CD14-positive monocyte (primary cell): Measurements from ENCODE around the gene SRMS. TPM values are rescaled to one million over a fixed set of nuclear protein-coding genes. Genes with fewer than 3 reads are reported as not detected.

Experiments
- DNase-seq, 3 donors: peaks; one replicate each; pipeline ENCODE4 v3.0.0-alpha.2; 2011 to 2022
- H2AFZ ChIP-seq: 2 replicates; pipeline ENCODE4 v1.6.0; 2012; ENCODE audit warnings: mild to moderate bottlenecking, low read depth, low read length, inconsistent platforms; ENCODE audit not compliant: insufficient read depth, poor library complexity, severe bottlenecking
- H3K27ac ChIP-seq, 2 donors: 1 replicate in 1 of 2; 2 replicates in 1 of 2; pipeline ENCODE4 v1.5.1; 2012 to 2013; ENCODE audit warnings: low read length in 2 of 2, control low read depth in 1 of 2, inconsistent platforms in 1 of 2, low read depth in 1 of 2, mild to moderate bottlenecking in 1 of 2
- H3K27me3 ChIP-seq, 2 donors: one replicate each; pipeline versions ENCODE4 v1.6.0 to v1.6.1; 2011 to 2013; ENCODE audit warnings: low read length in 2 of 2; ENCODE audit not compliant: control insufficient read depth in 2 of 2, insufficient read depth in 2 of 2
- H3K36me3 ChIP-seq, 2 donors: replicated peaks in 1 of 2; 1 replicate in 1 of 2; 2 replicates in 1 of 2; pipeline versions ENCODE4 v1.5.1 to v1.6.1; 2012 to 2013; ENCODE audit warnings: low read length in 2 of 2, control low read depth in 1 of 2, inconsistent platforms in 1 of 2, mild to moderate bottlenecking in 1 of 2; ENCODE audit not compliant: insufficient read depth in 2 of 2, control insufficient read depth in 1 of 2
- H3K4me1 ChIP-seq, 2 donors: 1 replicate in 1 of 2; 2 replicates in 1 of 2; pipeline versions ENCODE4 v1.5.1 to v1.6.1; 2012 to 2013; ENCODE audit warnings: low read length in 2 of 2, control low read depth in 1 of 2, inconsistent platforms in 1 of 2, mild to moderate bottlenecking in 1 of 2, moderate library complexity in 1 of 2; ENCODE audit not compliant: insufficient read depth in 2 of 2, control insufficient read depth in 1 of 2
- H3K4me2 ChIP-seq: replicated peaks from 2 replicates; pipeline ENCODE3; 2012; ENCODE audit warnings: low read length, moderate library complexity, mild to moderate bottlenecking; ENCODE audit not compliant: poor library complexity, severe bottlenecking; ENCODE audit errors: extremely low read depth
- H3K4me3 ChIP-seq, 3 experiments: fragments of 200-600 bp in 1 of 3; sonication (generic) in 1 of 3; replicated peaks in 1 of 3; 1 replicate in 2 of 3; 2 replicates in 1 of 3; pipeline ENCODE4 v1.5.1; 2011 to 2013; ENCODE audit warnings: low read length in 3 of 3, mild to moderate bottlenecking in 3 of 3, control low read depth in 2 of 3, low read depth in 2 of 3, inconsistent platforms in 1 of 3, moderate library complexity in 1 of 3
- H3K79me2 ChIP-seq: 2 replicates; pipeline ENCODE4 v1.6.0; 2012; ENCODE audit warnings: mild to moderate bottlenecking, control low read depth, inconsistent platforms, low read length, moderate library complexity; ENCODE audit not compliant: insufficient read depth
- H3K9ac ChIP-seq: 2 replicates; pipeline ENCODE4 v1.6.0; 2017; ENCODE audit warnings: low read length, mild to moderate bottlenecking; ENCODE audit not compliant: insufficient read depth, poor library complexity, severe bottlenecking
- H3K9me3 ChIP-seq, 2 donors: replicated peaks in 1 of 2; 1 replicate in 1 of 2; 2 replicates in 1 of 2; pipeline versions ENCODE4 v1.5.1 to v1.6.1; 2012 to 2013; ENCODE audit warnings: low read length in 2 of 2, control low read depth in 1 of 2; ENCODE audit not compliant: control insufficient read depth in 1 of 2, insufficient read depth in 1 of 2
- H4K20me1 ChIP-seq: 2 replicates; pipeline ENCODE4 v1.6.0; 2012; ENCODE audit warnings: mild to moderate bottlenecking, low read length, control low read depth, moderate library complexity; ENCODE audit not compliant: insufficient read depth
- H3K27ac Mint-ChIP-seq, 7 donors: one replicate each; pipeline ENCODE4 v1.8.0; 2020; ENCODE audit warnings: mild to moderate bottlenecking in 7 of 7, mixed read lengths in 7 of 7, moderate library complexity in 6 of 7, inconsistent platforms in 2 of 7
- H3K27me3 Mint-ChIP-seq, 3 donors: one replicate each; pipeline ENCODE4 v1.8.0; 2021 to 2022; ENCODE audit warnings: low read depth in 3 of 3, mild to moderate bottlenecking in 3 of 3, mixed read lengths in 3 of 3, moderate library complexity in 3 of 3, inconsistent platforms in 1 of 3
- H3K36me3 Mint-ChIP-seq, 2 donors: one replicate each; pipeline ENCODE4 v1.8.0; 2020; ENCODE audit warnings: mixed read lengths in 2 of 2, inconsistent platforms in 1 of 2, mild to moderate bottlenecking in 1 of 2
- H3K4me1 Mint-ChIP-seq: one replicate; pipeline ENCODE4 v1.8.0; 2020; ENCODE audit warnings: mild to moderate bottlenecking, mixed read lengths
- H3K4me3 Mint-ChIP-seq, 2 donors: one replicate each; pipeline ENCODE4 v1.8.0; 2020; ENCODE audit warnings: mild to moderate bottlenecking in 2 of 2, mixed read lengths in 2 of 2, moderate library complexity in 1 of 2
- H3K9me3 Mint-ChIP-seq, 7 donors: one replicate each; pipeline ENCODE4 v1.8.0; 2020 to 2022; ENCODE audit warnings: mixed read lengths in 7 of 7, mild to moderate bottlenecking in 6 of 7, moderate library complexity in 6 of 7, inconsistent platforms in 2 of 7
- WGBS: methylation state at CpG from one replicate; pipeline ENCODE4 v1.1.5; 2013; ENCODE audit warnings: missing lambda C conversion rate; ENCODE audit not compliant: insufficient coverage; 5-methylcytosine and 5-hydroxymethylcytosine counted together
- intact Hi-C, 2 donors: fragments of 100-400 bp; cut with micrococcal nuclease; formaldehyde crosslinking; loops; one replicate each; pipeline versions ENCODE4 v1.15.0 to v1.15.1; 2023
- polyA plus RNA-seq, 3 donors: library from polyadenylated mRNA; depleted of rRNA in 1 of 3; unstranded in 2 of 3; stranded (reverse) in 1 of 3; fragments of 300-500 nt in 2 of 3; fragments of >200 nt in 1 of 3; fragmentation: Illumina TruSeq in 2 of 3; gene quantifications; 1 replicate in 2 of 3; 2 replicates in 1 of 3; pipeline ENCODE4 v1.2.3, GENCODE V29; 2012 to 2021
- TF ChIP-seq, protein P1 (sequence below): fragments of 200-600 bp; IDR thresholded peaks from one replicate; pipeline ENCODE4 v1.8.0; 2022; ENCODE audit warnings: antibody characterized with exemption, mild to moderate bottlenecking

The SRMS gene
- polyA plus RNA-seq, 3 donors, result not detected

DNA sequence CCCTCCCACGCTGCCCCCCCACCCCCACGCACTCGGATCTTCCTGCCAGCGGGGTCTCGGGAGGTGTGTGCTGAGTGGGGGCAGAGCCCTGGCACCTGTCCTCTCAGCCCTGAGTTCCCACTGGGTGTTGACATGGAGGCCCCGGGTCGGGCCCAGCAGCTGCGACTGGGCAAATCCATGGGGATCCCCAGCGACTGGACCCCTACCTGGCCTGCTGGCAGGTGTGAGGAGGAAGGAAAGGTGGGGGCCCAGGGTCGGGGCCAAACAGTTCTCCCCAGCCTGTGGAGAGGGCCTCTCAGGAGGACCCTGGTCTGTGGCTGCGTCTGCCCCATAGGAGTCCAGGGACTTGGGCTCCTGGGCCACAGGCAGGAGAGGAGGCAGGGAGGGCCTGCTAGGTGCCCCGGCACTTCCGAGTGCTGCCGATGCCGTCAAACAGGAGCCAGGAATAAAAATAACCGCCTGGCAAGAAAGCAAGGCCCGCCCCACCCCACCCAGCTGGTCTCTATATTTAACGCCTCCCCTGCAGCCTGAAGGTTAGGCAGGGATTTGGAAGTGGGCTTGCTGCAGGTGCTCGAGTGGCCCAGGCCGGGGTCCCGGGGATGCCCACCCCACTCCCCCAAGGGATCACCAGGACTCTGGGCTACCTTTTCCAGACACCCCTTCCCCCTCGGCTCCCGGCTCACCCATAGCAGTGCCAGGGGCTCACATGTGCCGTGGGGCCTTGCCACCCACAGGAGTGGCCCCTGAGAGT lies 47.2 kb downstream of the SRMS start:
- DNase-seq, result no peak
- peaks cover 5% of the 10 kb centered on the region for H3K4me1 Mint-ChIP-seq
- H3K36me3 ChIP-seq, result no peaks in the 10 kb centered on the region
- H3K27ac Mint-ChIP-seq, result no peak overlapping the region
- peak overlapping the region in 1 of 2 donors; percentile 39 for H3K4me3 Mint-ChIP-seq
- peaks cover 8 to 20% of the 10 kb centered on the region in 2 donors for H3K4me1 ChIP-seq
- intact Hi-C loops, result no loop called here
- 94% methylated on average over 9 of the region's 24 CpGs for WGBS
- H3K9ac ChIP-seq, result no peak overlapping the region
- H3K4me2 ChIP-seq, result no peak overlapping the region
- no peak overlapping the region for H2AFZ ChIP-seq
- H3K27me3 Mint-ChIP-seq, result peaks cover 47 to 75% (median 49%) of the 10 kb centered on the region in 3 donors
- H3K9me3 Mint-ChIP-seq, result peaks cover 10 to 16% (median 12%) of the 10 kb centered on the region in 7 donors
- H4K20me1 ChIP-seq, result no peaks in the 10 kb centered on the region
- H3K36me3 Mint-ChIP-seq, result no peaks in the 10 kb centered on the region
- H3K9me3 ChIP-seq, result peaks cover 11 to 16% of the 10 kb centered on the region in 2 donors
- H3K4me3 ChIP-seq, result no peak overlapping the region
- peaks cover 9 to 43% of the 10 kb centered on the region in 2 donors for H3K27me3 ChIP-seq
- H3K27ac ChIP-seq, result no peak overlapping the region
- TF ChIP-seq, protein P1, sequence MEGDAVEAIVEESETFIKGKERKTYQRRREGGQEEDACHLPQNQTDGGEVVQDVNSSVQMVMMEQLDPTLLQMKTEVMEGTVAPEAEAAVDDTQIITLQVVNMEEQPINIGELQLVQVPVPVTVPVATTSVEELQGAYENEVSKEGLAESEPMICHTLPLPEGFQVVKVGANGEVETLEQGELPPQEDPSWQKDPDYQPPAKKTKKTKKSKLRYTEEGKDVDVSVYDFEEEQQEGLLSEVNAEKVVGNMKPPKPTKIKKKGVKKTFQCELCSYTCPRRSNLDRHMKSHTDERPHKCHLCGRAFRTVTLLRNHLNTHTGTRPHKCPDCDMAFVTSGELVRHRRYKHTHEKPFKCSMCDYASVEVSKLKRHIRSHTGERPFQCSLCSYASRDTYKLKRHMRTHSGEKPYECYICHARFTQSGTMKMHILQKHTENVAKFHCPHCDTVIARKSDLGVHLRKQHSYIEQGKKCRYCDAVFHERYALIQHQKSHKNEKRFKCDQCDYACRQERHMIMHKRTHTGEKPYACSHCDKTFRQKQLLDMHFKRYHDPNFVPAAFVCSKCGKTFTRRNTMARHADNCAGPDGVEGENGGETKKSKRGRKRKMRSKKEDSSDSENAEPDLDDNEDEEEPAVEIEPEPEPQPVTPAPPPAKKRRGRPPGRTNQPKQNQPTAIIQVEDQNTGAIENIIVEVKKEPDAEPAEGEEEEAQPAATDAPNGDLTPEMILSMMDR, result no peak
- no peaks in the 10 kb centered on the region for H3K79me2 ChIP-seq

GRCh38 chr20:63499338-63499969 lies 48.1 kb downstream of the SRMS start:
- 16% methylated on average over 44 of the region's 48 CpGs for WGBS
- intact Hi-C loops, result no loop called here
- H3K4me1 ChIP-seq, result peaks cover 8 to 20% of the 10 kb centered on the region in 2 donors
- no peak overlapping the region for H3K4me3 ChIP-seq
- no peaks in the 10 kb centered on the region for H3K36me3 ChIP-seq
- peak overlapping the region in 1 of 2 donors; percentile 26 for H3K4me3 Mint-ChIP-seq
- peaks cover 41 to 72% (median 47%) of the 10 kb centered on the region in 3 donors for H3K27me3 Mint-ChIP-seq
- DNase-seq, result no peak
- H3K9me3 Mint-ChIP-seq, result peaks cover under 1 to 8% (median 4%) of the 10 kb centered on the region in 7 donors
- H3K4me2 ChIP-seq, result peak overlapping the region; percentile 58
- no peak overlapping the region for H2AFZ ChIP-seq
- no peaks in the 10 kb centered on the region for H4K20me1 ChIP-seq
- H3K27ac Mint-ChIP-seq, result no peak overlapping the region
- peaks cover 9 to 39% of the 10 kb centered on the region in 2 donors for H3K27me3 ChIP-seq
- no peaks in the 10 kb centered on the region for H3K79me2 ChIP-seq
- H3K9ac ChIP-seq, result no peak overlapping the region
- peaks cover 5% of the 10 kb centered on the region for H3K4me1 Mint-ChIP-seq
- TF ChIP-seq, protein P1, result no peak
- H3K36me3 Mint-ChIP-seq, result no peaks in the 10 kb centered on the region
- peaks cover 3 to 7% of the 10 kb centered on the region in 2 donors for H3K9me3 ChIP-seq
- H3K27ac ChIP-seq, result no peak overlapping the region
